GM12873 (cell line): ENCODE data around the gene C1RL.

Source experiments
- CTCF ChIP-seq: IDR thresholded peaks from 2 replicates; pipeline ENCODE4 v1.5.1; 2012; ENCODE audit warnings: low read depth, mild to moderate bottlenecking, moderate library complexity, low read length, control low read depth; ENCODE audit not compliant: insufficient read depth; ENCODE audit errors: missing control alignments

Gene C1RL

GRCh38 chr12:7089196-7089871 lies 19.7 kb downstream of the C1RL start:
- no peak for TF ChIP-seq CTCF

GRCh38 chr12:7083125-7083524 lies 25.9 kb downstream of the C1RL start:
- TF ChIP-seq CTCF, result no peak

GRCh38 chr12:7081037-7081436 lies 28.0 kb downstream of the C1RL start:
- no peak for TF ChIP-seq CTCF

GRCh38 chr12:7079826-7080125 lies 29.2 kb downstream of the C1RL start:
- no peak for TF ChIP-seq CTCF

- no peak for TF ChIP-seq CTCF
Measured at GRCh38 chr12:7078163-7078562, 30.9 kb downstream of the C1RL start.

- TF ChIP-seq CTCF, result no peak
Measured at GRCh38 chr12:7076493-7076892, 32.5 kb downstream of the C1RL start.

GRCh38 chr12:7075939-7076338 lies 33.1 kb downstream of the C1RL start:
- no peak for TF ChIP-seq CTCF
